HG03139 (cell line): ENCODE data around the gene KLHL8.
"Not testable (repeated sequence)": the region's sequence is repeated elsewhere in the genome, so short reads cannot be mapped to it uniquely, and the experiment has no call there.

Experiments
- ATAC-seq: cut with Tn5 transposase; IDR thresholded peaks from one replicate; pipeline ENCODE4 v1.9.1; 2021; ENCODE audit not compliant: unreplicated experiment

The KLHL8 gene

GRCh38 chr4:87180767-87181166, 39.7 kb downstream of the KLHL8 start:
- ATAC-seq = no peak

GRCh38 chr4:87179751-87180150, 40.7 kb downstream of the KLHL8 start:
- ATAC-seq = no peak

GRCh38 chr4:87174672-87175071, 45.7 kb downstream of the KLHL8 start:
- ATAC-seq = no peak

GRCh38 chr4:87171944-87172343, 48.5 kb downstream of the KLHL8 start:
- ATAC-seq = no peak

- ATAC-seq = no peak
These were observed 54.0 kb downstream of the KLHL8 start for GRCh38 chr4:87166296-87166854.

- ATAC-seq = no peak
These were observed 54.5 kb downstream of the KLHL8 start for GRCh38 chr4:87165892-87166291.

- no peak for ATAC-seq
These were observed 67.1 kb downstream of the KLHL8 start for GRCh38 chr4:87153078-87153870.

GRCh38 chr4:87152310-87153041, 67.9 kb downstream of the KLHL8 start:
- ATAC-seq = no peak

- ATAC-seq = no peak
These were observed 68.7 kb downstream of the KLHL8 start for GRCh38 chr4:87151730-87152129.

GRCh38 chr4:87150498-87151261, 69.7 kb downstream of the KLHL8 start:
- peak; percentile 42 for ATAC-seq

GRCh38 chr4:87147116-87147515, 73.3 kb downstream of the KLHL8 start:
- ATAC-seq = no peak

GRCh38 chr4:87145934-87146333, 74.5 kb downstream of the KLHL8 start:
- ATAC-seq = not testable (repeated sequence)

- ATAC-seq = no peak
These were observed 76.1 kb downstream of the KLHL8 start for GRCh38 chr4:87144356-87144755.

- no peak for ATAC-seq
These were observed 79.0 kb downstream of the KLHL8 start for GRCh38 chr4:87141428-87141827.

GRCh38 chr4:87134122-87134521, 86.3 kb downstream of the KLHL8 start:
- ATAC-seq = no peak

- ATAC-seq = no peak
These were observed 87.2 kb downstream of the KLHL8 start for GRCh38 chr4:87133183-87133582.

GRCh38 chr4:87132035-87132434, 88.4 kb downstream of the KLHL8 start:
- ATAC-seq = no peak

GRCh38 chr4:87130985-87131703, 89.3 kb downstream of the KLHL8 start:
- ATAC-seq = no peak

- ATAC-seq = no peak
These were observed 90.7 kb downstream of the KLHL8 start for GRCh38 chr4:87129681-87130080.

- no peak for ATAC-seq
These were observed 92.3 kb downstream of the KLHL8 start for GRCh38 chr4:87128006-87128705.
